Neuronal stem cell (in vitro differentiated cells): Measurements from ENCODE around the gene FXYD3.

ENCODE experiments used
- DNase-seq: peaks from one replicate; pipeline ENCODE4 v3.0.0-alpha.2; 2013; ENCODE audit warnings: low spot score
- H2AFZ ChIP-seq: one replicate; pipeline ENCODE4 v1.6.1; 2013; ENCODE audit warnings: mild to moderate bottlenecking, low read length, inconsistent platforms
- H2AK5ac ChIP-seq: 2 replicates; pipeline ENCODE4 v1.6.1; 2013; ENCODE audit warnings: low read depth, mild to moderate bottlenecking, inconsistent platforms, low read length, moderate library complexity, mixed read lengths
- H2BK120ac ChIP-seq: 2 replicates; pipeline ENCODE4 v1.6.1; 2013; ENCODE audit warnings: low read depth, mild to moderate bottlenecking, inconsistent platforms, low read length, moderate library complexity, mixed read lengths
- H2BK12ac ChIP-seq: one replicate; pipeline ENCODE4 v1.6.1; 2013; ENCODE audit warnings: low read length, inconsistent platforms
- H2BK15ac ChIP-seq: 2 replicates; pipeline ENCODE4 v1.6.1; 2013; ENCODE audit warnings: mild to moderate bottlenecking, low read length, inconsistent platforms, mixed read lengths
- H2BK5ac ChIP-seq: one replicate; pipeline ENCODE4 v1.6.1; 2013; ENCODE audit warnings: inconsistent platforms, mild to moderate bottlenecking, low read length, moderate library complexity
- H3K14ac ChIP-seq: one replicate; pipeline ENCODE4 v1.6.1; 2013; ENCODE audit warnings: low read length, inconsistent platforms
- H3K18ac ChIP-seq: 2 replicates; pipeline ENCODE4 v1.6.1; 2013; ENCODE audit warnings: low read length, inconsistent platforms
- H3K23ac ChIP-seq: 2 replicates; pipeline ENCODE4 v1.6.1; 2013; ENCODE audit warnings: low read depth, mild to moderate bottlenecking, mixed read lengths, low read length, inconsistent platforms; ENCODE audit not compliant: poor library complexity
- H3K27ac ChIP-seq: replicated peaks from 3 replicates; pipeline ENCODE4 v1.5.1; 2013; ENCODE audit warnings: low read length, inconsistent platforms
- H3K27me3 ChIP-seq, 3 experiments: 2 replicates each; pipeline ENCODE4 v1.6.1; 2013; ENCODE audit warnings: low read length in 3 of 3, mild to moderate bottlenecking in 2 of 3, inconsistent platforms in 1 of 3, low read depth in 1 of 3, mixed read lengths in 1 of 3, moderate library complexity in 1 of 3; ENCODE audit not compliant: control insufficient read depth in 3 of 3, insufficient read depth in 3 of 3
- H3K36me3 ChIP-seq, 2 donors: replicated peaks in 1 of 2; 2 replicates each; pipeline ENCODE4 v1.6.1; 2013; ENCODE audit warnings: low read length in 2 of 2; ENCODE audit not compliant: control insufficient read depth in 2 of 2, insufficient read depth in 2 of 2
- H3K4ac ChIP-seq: 2 replicates; pipeline ENCODE4 v1.6.1; 2013; ENCODE audit warnings: inconsistent platforms, mild to moderate bottlenecking, low read length, moderate library complexity
- H3K4me1 ChIP-seq, 2 donors: 1 replicate in 1 of 2; 2 replicates in 1 of 2; pipeline ENCODE4 v1.6.1; 2013; ENCODE audit warnings: low read length in 2 of 2, low read depth in 1 of 2; ENCODE audit not compliant: control insufficient read depth in 2 of 2, insufficient read depth in 1 of 2
- H3K4me2 ChIP-seq: one replicate; pipeline ENCODE4 v1.6.1; 2013; ENCODE audit warnings: mild to moderate bottlenecking, low read length, inconsistent platforms; ENCODE audit not compliant: insufficient read depth, poor library complexity, severe bottlenecking
- H3K4me3 ChIP-seq, 2 donors: 2 replicates each; pipeline ENCODE4 v1.5.1; 2013; ENCODE audit warnings: low read length in 2 of 2, mild to moderate bottlenecking in 2 of 2, inconsistent platforms in 1 of 2, moderate library complexity in 1 of 2
- H3K79me1 ChIP-seq: one replicate; pipeline ENCODE4 v1.6.1; 2013; ENCODE audit warnings: low read depth, mild to moderate bottlenecking, inconsistent platforms, low read length, moderate library complexity
- H3K9ac ChIP-seq: one replicate; pipeline ENCODE4 v1.6.1; 2013; ENCODE audit warnings: mild to moderate bottlenecking, low read depth, low read length, inconsistent platforms; ENCODE audit not compliant: poor library complexity
- H3K9me3 ChIP-seq, 2 donors: replicated peaks in 1 of 2; 2 replicates each; pipeline versions ENCODE3 to v1.6.1; 2013; ENCODE audit warnings: low read length in 2 of 2, mild to moderate bottlenecking in 2 of 2, inconsistent platforms in 1 of 2, low read depth in 1 of 2, mixed read lengths in 1 of 2, moderate library complexity in 1 of 2; ENCODE audit not compliant: control insufficient read depth in 2 of 2, insufficient read depth in 1 of 2
- H4K8ac ChIP-seq: one replicate; pipeline ENCODE4 v1.6.1; 2013; ENCODE audit warnings: low read depth, mild to moderate bottlenecking, inconsistent platforms, low read length, moderate library complexity
- H4K91ac ChIP-seq: one replicate; pipeline ENCODE4 v1.6.1; 2013; ENCODE audit warnings: low read length, low read depth, mild to moderate bottlenecking, inconsistent platforms; ENCODE audit not compliant: poor library complexity
- WGBS, 2 donors: extraction: QIAGEN DNeasy Blood & Tissue Kit; methylation state at CpG; one replicate each; pipeline ENCODE4 v1.1.7; 2013; ENCODE audit warnings: missing lambda C conversion rate in 2 of 2, mixed read lengths in 1 of 2; ENCODE audit not compliant: insufficient read length in 2 of 2, insufficient replicate concordance in 1 of 2; ENCODE audit errors: extremely low coverage in 2 of 2; 5-methylcytosine and 5-hydroxymethylcytosine counted together

Gene FXYD3

DNA sequence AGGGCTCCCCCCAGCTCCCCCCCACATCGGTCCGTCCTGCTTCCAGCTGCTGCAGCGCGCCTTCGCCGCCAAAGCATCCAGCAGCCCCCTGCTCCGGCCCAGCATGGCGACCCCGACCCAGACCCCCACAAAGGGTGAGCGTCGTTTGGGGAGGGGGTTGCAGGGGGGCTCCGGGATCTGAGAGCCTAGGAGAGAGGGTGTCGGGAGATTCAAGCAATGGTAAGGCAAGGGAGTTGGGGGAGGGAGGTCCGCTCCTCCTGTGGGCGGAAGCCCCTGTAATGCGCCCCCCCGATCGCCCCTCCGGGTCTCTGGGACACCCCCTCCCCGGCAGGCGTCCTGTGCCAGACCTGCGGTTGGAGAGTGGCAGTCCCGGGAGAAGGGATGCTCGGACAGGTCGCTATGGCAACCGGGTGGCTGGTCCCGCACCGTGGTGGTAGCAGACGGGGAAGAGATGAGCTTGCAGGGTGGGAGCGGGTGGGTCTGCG, 27.6 kb downstream of the FXYD3 start, which contains the start of gene FXYD7:
TSS of gene FXYD7 (plus strand) at position 25 of the 485 bp plus-strand sequence. CDS start at position 104, 79 bp downstream.
- peak within 1 kb of the TSS in 1 of 2 donors; percentile 73 for H3K4me3 ChIP-seq
- peak within 1 kb of the TSS; percentile 41 for H2BK15ac ChIP-seq
- H2BK12ac ChIP-seq, result no peak within 1 kb of the TSS
- DNase-seq, result no peak
- no peaks in the 10 kb centered on the region for H3K9me3 ChIP-seq
- no peak within 1 kb of the TSS for H4K91ac ChIP-seq
- no CpG with 5 or more reads among the region's 31 CpGs for WGBS, 2 donors
- no peaks in the 10 kb centered on the region for H3K79me1 ChIP-seq
- no peak within 1 kb of the TSS for H2BK5ac ChIP-seq
- H2AK5ac ChIP-seq, result peak within 1 kb of the TSS; percentile 18
- H2AFZ ChIP-seq, result peak within 1 kb of the TSS; percentile 79
- no peak within 1 kb of the TSS for H4K8ac ChIP-seq
- H3K36me3 ChIP-seq, result no peaks in the 10 kb centered on the region
- peak within 1 kb of the TSS; percentile 54 for H3K9ac ChIP-seq
- H2BK120ac ChIP-seq, result no peak within 1 kb of the TSS
- H3K27me3 ChIP-seq, result peaks cover 2 to 80% (median 41%) of the 10 kb centered on the region in 3 experiments
- H3K4me1 ChIP-seq, result peaks cover 30 to 31% of the 10 kb centered on the region in 2 donors
- H3K14ac ChIP-seq, result no peak within 1 kb of the TSS
- H3K23ac ChIP-seq, result peak within 1 kb of the TSS; percentile 29
- no peak within 1 kb of the TSS for H3K4ac ChIP-seq
- no peak within 1 kb of the TSS for H3K27ac ChIP-seq
- H3K4me2 ChIP-seq, result peak within 1 kb of the TSS; percentile 89
- peak within 1 kb of the TSS; percentile 67 for H3K18ac ChIP-seq

DNA sequence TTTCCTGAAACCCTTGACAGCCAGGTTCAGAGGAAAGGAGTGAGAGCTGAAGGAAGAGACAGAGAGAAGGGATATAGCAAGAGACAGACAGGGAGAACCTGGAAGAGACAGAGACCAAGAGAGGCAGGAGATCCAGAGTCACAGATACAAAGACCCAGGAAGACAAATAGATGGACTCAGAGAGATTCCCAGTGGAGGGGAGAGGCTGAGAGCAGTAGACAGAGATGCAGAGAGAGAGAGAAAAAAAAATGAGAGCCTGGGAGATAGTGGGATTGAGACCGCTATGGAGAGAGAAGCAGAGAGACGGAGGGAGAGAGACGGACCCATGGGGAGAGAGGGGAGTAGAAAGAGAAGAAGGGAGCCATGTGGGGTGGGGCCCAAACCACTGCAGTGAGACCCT, 28.2 kb downstream of the FXYD3 start:
- Histone ChIP-seq H3K18ac (no peak overlapping the region), H4K8ac (no peak overlapping the region), H2AK5ac (no peak overlapping the region), H3K23ac (no peak overlapping the region), H3K27me3 (peaks cover 2 to 80% (median 41%) of the 10 kb centered on the region in 3 experiments), H3K79me1 (no peaks in the 10 kb centered on the region), H3K9ac (no peak overlapping the region), H2BK120ac (no peak overlapping the region), H2AFZ (peak overlapping the region; percentile 29), H3K14ac (no peak overlapping the region), H3K4me2 (no peak overlapping the region), H3K4ac (no peak overlapping the region), H2BK15ac (no peak overlapping the region), H3K4me3 (no peak overlapping the region), H3K36me3 (no peaks in the 10 kb centered on the region), H2BK5ac (no peak overlapping the region), H3K9me3 (no peaks in the 10 kb centered on the region), H3K4me1 (peaks cover 27% of the 10 kb centered on the region in 2 donors), H2BK12ac (no peak overlapping the region), H4K91ac (no peak overlapping the region), H3K27ac (no peak overlapping the region)
- WGBS, 2 donors, result no CpG with 5 or more reads among the region's 3 CpGs
- DNase-seq, result no peak

- no peak overlapping the region for H3K18ac ChIP-seq
- H2BK15ac ChIP-seq, result no peak overlapping the region
- H3K27me3 ChIP-seq, result peaks cover 2 to 78% (median 41%) of the 10 kb centered on the region in 3 experiments
- H3K4me1 ChIP-seq, result peaks cover 23 to 24% of the 10 kb centered on the region in 2 donors
- no peak overlapping the region for H2BK12ac ChIP-seq
- H3K4ac ChIP-seq, result no peak overlapping the region
- H2AK5ac ChIP-seq, result no peak overlapping the region
- H3K9me3 ChIP-seq, result no peaks in the 10 kb centered on the region
- no peak overlapping the region for H3K4me2 ChIP-seq
- WGBS, 2 donors, result no CpG with 5 or more reads among the region's 6 CpGs
- no peak overlapping the region for H2AFZ ChIP-seq
- H2BK5ac ChIP-seq, result no peak overlapping the region
- no peaks in the 10 kb centered on the region for H3K36me3 ChIP-seq
- no peak overlapping the region for H3K27ac ChIP-seq
- no peak overlapping the region for H3K9ac ChIP-seq
- no peak for DNase-seq
- H4K8ac ChIP-seq, result no peak overlapping the region
- H2BK120ac ChIP-seq, result no peak overlapping the region
- no peak overlapping the region for H3K4me3 ChIP-seq
- H3K79me1 ChIP-seq, result no peaks in the 10 kb centered on the region
- no peak overlapping the region for H3K14ac ChIP-seq
- H3K23ac ChIP-seq, result no peak overlapping the region
- H4K91ac ChIP-seq, result no peak overlapping the region
Measured at GRCh38 chr19:35144259-35144599, 28.6 kb downstream of the FXYD3 start.

DNA sequence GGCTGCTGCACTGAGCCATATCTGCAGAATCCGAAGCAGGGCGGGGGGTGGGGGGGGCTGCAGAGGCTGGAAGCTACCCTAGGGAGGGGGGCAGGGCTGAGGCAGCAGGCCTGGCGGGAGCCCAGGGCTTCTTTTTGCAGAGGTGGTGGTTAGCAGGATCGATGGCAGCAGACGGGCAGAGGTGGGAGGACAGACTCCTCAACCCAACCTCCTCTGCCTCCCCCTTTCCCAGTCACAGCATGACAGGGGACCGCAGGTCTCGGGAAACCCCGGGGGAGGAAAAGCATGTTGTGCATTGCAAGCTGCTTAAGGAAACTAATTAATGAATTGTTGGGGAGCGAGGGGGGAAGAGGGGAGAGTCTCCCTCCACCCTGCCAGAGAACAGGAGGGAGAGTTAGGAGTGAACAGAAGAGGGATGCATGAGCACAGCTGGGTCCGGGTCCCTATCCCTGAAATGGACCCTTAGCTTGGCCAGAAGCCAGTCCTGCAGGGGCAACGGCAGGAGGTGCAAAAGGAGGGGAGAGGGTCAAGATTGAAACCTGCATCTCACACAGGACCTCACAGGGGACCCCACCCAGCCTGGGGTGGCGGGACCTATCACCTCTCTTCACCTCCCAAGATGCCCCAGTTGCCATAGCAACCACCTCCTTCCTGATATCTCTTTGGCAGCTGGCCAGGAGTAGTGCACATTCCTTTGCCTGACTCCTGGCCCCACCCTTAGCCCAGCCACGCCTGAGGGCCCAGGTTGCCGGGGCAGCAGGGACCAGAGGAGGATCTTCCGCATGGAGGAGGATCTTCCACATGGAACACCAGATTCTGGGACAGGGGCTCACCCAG, 29.2 kb downstream of the FXYD3 start:
- Histone ChIP-seq H3K4me2 (peak overlapping the region; percentile 23), H2BK5ac (no peak overlapping the region), H2BK120ac (no peak overlapping the region), H3K14ac (no peak overlapping the region), H2BK12ac (no peak overlapping the region), H2BK15ac (no peak overlapping the region), H3K27me3 (peaks cover 2 to 74% (median 41%) of the 10 kb centered on the region in 3 experiments), H3K4ac (no peak overlapping the region), H3K27ac (no peak overlapping the region), H2AK5ac (no peak overlapping the region), H3K23ac (no peak overlapping the region), H3K9me3 (no peaks in the 10 kb centered on the region), H3K18ac (peak overlapping the region; percentile 25), H3K36me3 (no peaks in the 10 kb centered on the region), H3K4me3 (no peak overlapping the region), H2AFZ (no peak overlapping the region), H4K8ac (no peak overlapping the region), H3K79me1 (no peaks in the 10 kb centered on the region), H3K4me1 (peaks cover 17 to 19% of the 10 kb centered on the region in 2 donors), H3K9ac (no peak overlapping the region), H4K91ac (no peak overlapping the region)
- DNase-seq, result no peak
- WGBS, 2 donors, result no CpG with 5 or more reads among the region's 15 CpGs
